Brain microvascular endothelial cell (primary cell): ENCODE results near the gene AEBP1.
"Not testable (repeated sequence)": the region's sequence is repeated elsewhere in the genome, so short reads cannot be mapped to it uniquely, and the experiment has no call there.

Experiments used
- DNase-seq: peaks from one replicate; pipeline ENCODE4 v3.0.0-alpha.2; 2020
- H3K27ac ChIP-seq: fragments of 250-450 bp; sonication (Bioruptor Pico); 2 replicates; pipeline ENCODE4 v1.5.1; 2020; ENCODE audit warnings: mild to moderate bottlenecking, moderate library complexity
- H3K27me3 ChIP-seq: fragments of 250-450 bp; sonication (Bioruptor Pico); replicated peaks from 2 replicates; pipeline ENCODE4 v1.5.1; 2020; ENCODE audit warnings: mild to moderate bottlenecking
- H3K36me3 ChIP-seq: fragments of 250-450 bp; sonication (Bioruptor Pico); replicated peaks from 2 replicates; pipeline ENCODE4 v1.5.1; 2020; ENCODE audit warnings: mild to moderate bottlenecking
- H3K4me3 ChIP-seq: 2 replicates; pipeline ENCODE4 v1.5.1; 2011; ENCODE audit warnings: low read depth, mild to moderate bottlenecking, control low read depth, low read length, moderate library complexity
- in situ Hi-C: cut with HindIII; loops from 2 replicates; pipeline ENCODE4 v1.10.0; 2017; ENCODE audit warnings: low sequenced_read_pairs, low pct_ligation_motif_present
- TF ChIP-seq, protein P1 (sequence below): IDR thresholded peaks from 2 replicates; pipeline ENCODE4 v1.5.1; 2011; ENCODE audit warnings: low read depth, mild to moderate bottlenecking, moderate library complexity, low read length, control low read depth, inconsistent platforms; ENCODE audit errors: missing control alignments

Gene AEBP1

DNA sequence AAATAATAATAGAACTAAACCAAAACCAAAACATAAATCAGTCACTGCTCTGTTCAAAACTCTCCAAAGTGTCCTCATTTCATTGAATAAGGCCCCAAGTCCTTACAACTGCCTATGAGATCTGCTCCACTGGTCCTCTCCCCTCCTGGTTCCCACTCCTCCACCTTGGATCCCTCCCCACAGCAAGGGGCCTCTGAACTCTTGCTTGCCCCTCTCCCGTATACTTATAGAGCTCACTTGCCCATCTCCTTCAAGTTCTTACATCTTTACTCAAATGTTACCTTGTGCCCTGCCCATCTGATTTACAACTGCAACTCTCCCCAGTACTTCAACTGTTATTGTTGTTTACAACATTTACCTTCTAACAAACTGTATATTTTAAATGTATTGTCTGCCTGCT is 18.4 kb downstream of the AEBP1 start:
- peak overlapping the region; percentile 85 for H3K27ac ChIP-seq
- in situ Hi-C loops: no loop called here
- H3K36me3 ChIP-seq: peaks cover 23% of the 10 kb centered on the region
- H3K4me3 ChIP-seq: peak overlapping the region; percentile 78
- TF ChIP-seq, protein P1, sequence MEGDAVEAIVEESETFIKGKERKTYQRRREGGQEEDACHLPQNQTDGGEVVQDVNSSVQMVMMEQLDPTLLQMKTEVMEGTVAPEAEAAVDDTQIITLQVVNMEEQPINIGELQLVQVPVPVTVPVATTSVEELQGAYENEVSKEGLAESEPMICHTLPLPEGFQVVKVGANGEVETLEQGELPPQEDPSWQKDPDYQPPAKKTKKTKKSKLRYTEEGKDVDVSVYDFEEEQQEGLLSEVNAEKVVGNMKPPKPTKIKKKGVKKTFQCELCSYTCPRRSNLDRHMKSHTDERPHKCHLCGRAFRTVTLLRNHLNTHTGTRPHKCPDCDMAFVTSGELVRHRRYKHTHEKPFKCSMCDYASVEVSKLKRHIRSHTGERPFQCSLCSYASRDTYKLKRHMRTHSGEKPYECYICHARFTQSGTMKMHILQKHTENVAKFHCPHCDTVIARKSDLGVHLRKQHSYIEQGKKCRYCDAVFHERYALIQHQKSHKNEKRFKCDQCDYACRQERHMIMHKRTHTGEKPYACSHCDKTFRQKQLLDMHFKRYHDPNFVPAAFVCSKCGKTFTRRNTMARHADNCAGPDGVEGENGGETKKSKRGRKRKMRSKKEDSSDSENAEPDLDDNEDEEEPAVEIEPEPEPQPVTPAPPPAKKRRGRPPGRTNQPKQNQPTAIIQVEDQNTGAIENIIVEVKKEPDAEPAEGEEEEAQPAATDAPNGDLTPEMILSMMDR: no peak
- DNase-seq: no peak
- no peaks in the 10 kb centered on the region for H3K27me3 ChIP-seq

DNA sequence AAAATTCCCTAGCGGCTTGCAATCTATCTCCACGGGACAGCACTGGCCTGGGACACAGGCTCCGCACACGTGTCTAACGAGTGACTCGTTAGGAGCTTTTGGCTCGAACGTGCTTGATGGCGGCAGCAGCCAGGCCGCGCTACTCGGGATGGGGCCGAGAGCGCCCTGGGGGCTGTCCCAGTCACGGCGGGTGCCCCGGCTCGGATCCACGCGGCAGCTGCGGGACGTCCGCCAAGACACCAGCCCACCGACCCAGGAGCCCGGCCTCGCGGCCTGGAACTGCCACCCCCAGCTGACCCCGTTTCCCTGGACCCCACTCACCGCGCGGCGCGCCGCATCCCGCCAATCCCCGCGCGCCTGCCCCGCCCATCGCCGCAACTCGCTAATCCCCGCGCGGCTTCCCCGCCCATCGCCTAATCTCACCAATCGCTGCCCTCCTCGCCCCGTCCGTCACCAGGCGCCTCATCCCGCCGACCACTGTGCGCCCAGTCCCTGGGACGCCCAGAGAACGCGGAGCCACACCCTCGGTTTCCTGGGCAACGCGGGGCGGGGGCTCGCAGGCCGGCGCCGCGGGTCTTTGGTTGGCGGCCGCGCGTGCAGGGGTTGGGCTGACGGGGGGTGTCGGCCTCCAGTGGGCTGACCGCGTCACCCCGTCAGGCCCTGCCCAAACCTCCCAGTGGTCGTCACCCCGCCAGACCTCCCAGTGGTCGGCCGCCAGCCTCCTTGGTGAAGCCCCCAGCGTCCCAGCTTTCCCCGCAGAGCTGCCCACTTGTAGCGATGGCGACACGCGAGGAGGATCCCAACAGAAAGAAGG is 19.3 kb downstream of the AEBP1 start, which contains the start of gene POLD2:
Gene POLD2 (minus strand): TSS at position 359 of the 814 bp plus-strand sequence. CDS start 1,495 bp downstream, outside the sequence.
- peaks cover 14% of the 10 kb centered on the region for H3K36me3 ChIP-seq
- H3K27me3 ChIP-seq: no peaks in the 10 kb centered on the region
- H3K4me3 ChIP-seq: peak within 1 kb of the TSS; percentile 78
- peak within 1 kb of the TSS; percentile 85 for H3K27ac ChIP-seq
- TF ChIP-seq, protein P1: no peak
- in situ Hi-C loops: no loop called here
- peak; percentile 95 for DNase-seq

DNA sequence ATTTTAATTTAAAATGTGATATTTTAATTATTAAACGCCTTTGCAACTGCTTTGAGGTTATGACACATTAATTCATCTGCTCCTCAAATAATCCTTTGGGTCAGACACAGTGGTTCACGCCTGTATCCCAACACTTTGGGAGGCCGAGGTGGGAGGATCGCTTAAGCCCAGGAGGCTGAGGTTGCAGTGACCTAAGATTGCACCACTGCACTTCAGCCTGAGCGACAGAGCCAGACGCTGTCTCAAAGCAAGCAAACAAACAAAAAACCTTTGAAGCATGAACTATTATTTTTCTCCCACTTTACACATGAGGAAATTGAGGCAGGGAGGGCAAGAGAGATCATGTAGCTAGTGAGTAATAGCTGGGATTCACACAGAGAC is 20.7 kb downstream of the AEBP1 start:
- Histone ChIP-seq H3K27me3 (no peaks in the 10 kb centered on the region), H3K36me3 (peaks cover 8% of the 10 kb centered on the region), H3K4me3 (no peak overlapping the region), H3K27ac (no peak overlapping the region)
- TF ChIP-seq, protein P1: no peak
- in situ Hi-C loops: no loop called here
- DNase-seq: no peak

DNA sequence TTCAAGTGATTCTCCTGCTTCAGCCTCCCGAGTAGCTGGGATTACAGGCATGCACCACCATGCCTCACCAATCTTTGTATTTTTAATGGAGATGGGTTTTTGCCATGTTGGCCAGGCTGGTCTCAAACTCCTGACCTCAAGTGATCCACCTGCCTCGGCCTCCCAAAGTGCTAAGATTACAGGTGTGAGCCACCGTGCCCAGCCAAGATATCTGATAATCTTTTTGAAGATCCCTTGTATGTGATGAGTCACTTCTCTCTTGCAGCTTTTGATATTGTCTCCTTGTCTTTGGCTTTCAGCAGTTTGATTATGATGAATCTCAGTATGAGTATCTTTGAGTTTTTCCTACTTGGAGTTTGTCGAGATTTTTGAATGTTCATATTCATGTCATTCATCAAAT is 22.4 kb downstream of the AEBP1 start:
- DNase-seq, in situ Hi-C loops, H3K36me3 ChIP-seq, H3K27me3 ChIP-seq, H3K4me3 ChIP-seq, H3K27ac ChIP-seq: not testable (repeated sequence)

DNA sequence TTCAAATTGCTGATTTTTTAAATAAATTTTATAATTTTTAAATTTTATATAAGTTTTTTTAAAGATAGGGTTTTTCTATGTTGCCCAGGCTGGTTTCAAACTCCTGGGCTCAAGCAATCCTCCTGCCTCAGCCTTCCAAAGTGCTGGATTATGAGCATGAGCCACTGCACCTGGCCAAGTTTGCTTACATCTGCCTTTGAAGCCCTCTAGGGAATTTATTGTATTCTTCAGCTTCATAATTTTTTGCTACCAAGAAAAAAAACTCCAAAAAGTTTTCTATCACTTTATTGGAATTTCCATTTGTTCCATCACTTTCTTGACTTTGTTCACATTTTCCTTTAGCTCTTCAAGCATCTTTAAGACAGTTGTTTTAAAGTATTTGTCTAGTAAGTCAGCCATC is 23.0 kb downstream of the AEBP1 start:
- Histone ChIP-seq H3K4me3 (no peak overlapping the region), H3K27me3 (no peaks in the 10 kb centered on the region), H3K36me3 (no peaks in the 10 kb centered on the region), H3K27ac (no peak overlapping the region)
- in situ Hi-C loops: no loop called here
- DNase-seq: no peak
- TF ChIP-seq, protein P1: no peak

DNA sequence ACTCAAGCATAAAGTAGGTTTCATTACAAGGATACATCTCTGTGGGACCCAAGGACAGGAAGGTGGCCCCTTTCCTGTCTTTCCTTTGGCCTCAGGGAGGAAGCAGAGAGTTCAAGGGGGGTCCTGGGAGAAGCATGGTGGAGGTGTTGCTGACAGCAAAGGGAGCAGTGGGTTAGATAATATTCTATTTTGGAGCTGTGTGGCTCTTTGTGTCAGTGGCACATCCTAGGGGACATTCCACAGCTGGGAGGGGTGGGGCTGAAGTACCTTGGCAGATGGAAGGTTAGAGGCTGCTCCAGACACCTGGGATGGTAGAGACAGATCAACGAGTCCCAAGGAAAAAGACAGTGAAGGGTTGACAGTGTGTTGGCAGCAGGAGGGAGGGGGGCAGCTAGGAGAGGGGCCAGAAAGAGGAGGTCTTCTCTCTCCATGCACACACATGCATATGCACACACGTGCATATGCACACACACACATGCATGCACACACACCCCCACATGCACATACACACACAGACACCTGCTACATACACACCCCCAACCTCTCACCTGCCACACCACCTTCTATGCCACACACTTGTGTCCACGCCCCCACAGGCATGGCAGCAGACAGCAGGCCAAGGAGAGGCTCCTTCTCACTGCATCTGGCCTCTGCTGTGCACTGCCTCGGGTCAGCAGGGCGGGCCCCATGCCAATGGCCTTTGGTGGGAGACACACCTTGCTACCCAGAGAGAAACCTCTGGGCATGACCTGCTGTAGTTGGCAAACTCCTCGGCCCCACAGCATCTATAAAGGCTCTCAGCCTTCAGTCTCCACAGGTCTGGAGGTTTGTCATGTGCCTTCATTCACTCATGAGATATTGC is 24.8 kb downstream of the AEBP1 start:
- no peak overlapping the region for H3K27ac ChIP-seq
- no peak for DNase-seq
- H3K4me3 ChIP-seq: no peak overlapping the region
- in situ Hi-C loops: no loop called here
- TF ChIP-seq, protein P1: no peak
- no peaks in the 10 kb centered on the region for H3K27me3 ChIP-seq
- H3K36me3 ChIP-seq: no peaks in the 10 kb centered on the region
